RWPE2 (cell line): ENCODE measurements around the gene DYNLT2B.

ENCODE experiments used
- ATAC-seq: fragments of 200-7000 bp; cut with Tn5 transposase; 3 replicates; pipeline ENCODE4 v1.9.1; 2021; ENCODE audit warnings: low read depth
- DNase-seq: peaks from one replicate; pipeline ENCODE4 v3.0.0-alpha.2; 2020; ENCODE audit warnings: low spot score
- H3K27ac ChIP-seq: fragments of 450-650 bp; 2 replicates; pipeline ENCODE4 v1.5.1; 2017; ENCODE audit warnings: mild to moderate bottlenecking; ENCODE audit not compliant: poor library complexity, severe bottlenecking
- H3K27me3 ChIP-seq: fragments of 250-450 bp; sonication (Bioruptor Pico); 2 replicates; pipeline ENCODE4 v1.5.1; 2021; ENCODE audit warnings: mild to moderate bottlenecking, moderate library complexity; ENCODE audit not compliant: insufficient read depth, poor library complexity, severe bottlenecking
- H3K36me3 ChIP-seq: fragments of 250-450 bp; sonication (Bioruptor Pico); 2 replicates; pipeline ENCODE4 v1.5.1; 2020; ENCODE audit warnings: low read depth, mild to moderate bottlenecking, moderate library complexity
- H3K4me1 ChIP-seq: fragments of 250-450 bp; sonication (Bioruptor Pico); 2 replicates; pipeline ENCODE4 v1.5.1; 2021; ENCODE audit warnings: mild to moderate bottlenecking, moderate library complexity; ENCODE audit not compliant: insufficient read depth, poor library complexity, severe bottlenecking
- H3K4me3 ChIP-seq: fragments of 250-450 bp; sonication (Bioruptor Pico); 2 replicates; pipeline ENCODE4 v1.5.1; 2021; ENCODE audit warnings: mild to moderate bottlenecking, moderate library complexity; ENCODE audit not compliant: severe bottlenecking
- H3K9me3 ChIP-seq: fragments of 250-450 bp; sonication (Bioruptor Pico); 2 replicates; pipeline ENCODE4 v1.5.1; 2021; ENCODE audit warnings: mild to moderate bottlenecking, moderate library complexity; ENCODE audit not compliant: severe bottlenecking
- CTCF ChIP-seq: fragments of 450-650 bp; IDR thresholded peaks from one replicate; pipeline ENCODE4 v1.5.1; 2017; ENCODE audit warnings: mild to moderate bottlenecking, moderate library complexity; ENCODE audit not compliant: poor library complexity, severe bottlenecking

Gene DYNLT2B

GRCh38 chr3:196339493-196340254, 21.6 kb upstream of the DYNLT2B start:
- H3K4me1 ChIP-seq, result peaks cover 48% of the 10 kb centered on the region
- no peak overlapping the region for H3K4me3 ChIP-seq
- no peaks in the 10 kb centered on the region for H3K27me3 ChIP-seq
- H3K27ac ChIP-seq, result peak overlapping the region; percentile 71
- DNase-seq (no peak), ATAC-seq (no peak)
- no peaks in the 10 kb centered on the region for H3K36me3 ChIP-seq
- TF ChIP-seq CTCF, result no peak
- no peaks in the 10 kb centered on the region for H3K9me3 ChIP-seq

GRCh38 chr3:196339044-196339443, 21.0 kb upstream of the DYNLT2B start:
- no peak for TF ChIP-seq CTCF
- Histone ChIP-seq H3K36me3 (no peaks in the 10 kb centered on the region), H3K27ac (peak overlapping the region; percentile 71), H3K4me3 (no peak overlapping the region), H3K9me3 (no peaks in the 10 kb centered on the region), H3K27me3 (no peaks in the 10 kb centered on the region), H3K4me1 (peaks cover 48% of the 10 kb centered on the region)
- DNase-seq (no peak), ATAC-seq (no peak)

- peaks cover 48% of the 10 kb centered on the region for H3K4me1 ChIP-seq
- H3K4me3 ChIP-seq, result no peak overlapping the region
- no peak for TF ChIP-seq CTCF
- H3K9me3 ChIP-seq, result no peaks in the 10 kb centered on the region
- no peak overlapping the region for H3K27ac ChIP-seq
- H3K36me3 ChIP-seq, result no peaks in the 10 kb centered on the region
- no peaks in the 10 kb centered on the region for H3K27me3 ChIP-seq
- peak; percentile 33; the same call in 2 of the 3 replicates for ATAC-seq
- no peak for DNase-seq
Measured at GRCh38 chr3:196336319-196337145, 18.5 kb upstream of the DYNLT2B start.

- H3K9me3 ChIP-seq, result no peaks in the 10 kb centered on the region
- no peak overlapping the region for H3K4me3 ChIP-seq
- no peak for DNase-seq
- H3K4me1 ChIP-seq, result peaks cover 39% of the 10 kb centered on the region
- H3K27me3 ChIP-seq, result no peaks in the 10 kb centered on the region
- no peak for TF ChIP-seq CTCF
- no peak for ATAC-seq
- no peaks in the 10 kb centered on the region for H3K36me3 ChIP-seq
- H3K27ac ChIP-seq, result no peak overlapping the region
Measured at GRCh38 chr3:196335503-196335948, 17.5 kb upstream of the DYNLT2B start.
